HG02610 (cell line): ENCODE data around the gene PRSS21.

Experiments
- ATAC-seq: cut with Tn5 transposase; IDR thresholded peaks from one replicate; pipeline ENCODE4 v1.9.1; 2021; ENCODE audit warnings: mild to moderate bottlenecking, moderate library complexity; ENCODE audit not compliant: unreplicated experiment

Gene PRSS21

DNA sequence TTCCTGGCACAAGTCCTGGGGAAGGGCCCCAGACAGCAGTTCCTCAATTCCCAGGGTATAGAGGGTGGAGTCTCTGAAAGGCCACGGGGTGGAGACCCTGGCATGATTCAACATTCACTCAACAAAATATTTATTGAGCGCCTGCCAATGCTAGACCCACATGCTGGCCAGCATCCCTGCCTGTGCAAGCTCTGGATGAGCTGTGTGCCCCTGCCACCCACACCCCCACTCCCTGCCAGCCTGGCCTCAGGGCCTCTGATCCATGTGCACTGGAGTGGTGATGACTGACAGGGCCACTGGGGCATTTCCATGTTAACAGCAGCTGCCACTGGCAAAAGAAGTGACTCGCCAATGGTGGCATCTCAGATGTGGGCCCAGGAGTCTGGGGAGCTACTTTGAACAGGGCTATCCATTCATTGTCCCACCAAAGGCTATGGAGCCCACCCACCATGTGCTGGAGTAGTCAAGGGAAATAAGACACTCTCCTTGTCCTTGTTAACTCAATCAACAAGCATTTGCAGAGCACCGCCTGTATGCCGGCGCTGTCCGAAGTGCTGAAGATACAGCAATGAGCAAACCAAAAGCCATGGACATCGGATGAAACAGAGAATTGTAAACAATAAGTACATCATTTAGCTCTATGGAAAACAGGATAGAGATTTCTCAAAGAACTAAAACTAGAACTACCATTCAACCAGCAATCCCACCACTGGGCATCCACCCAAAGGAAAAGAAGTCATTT, 44.0 kb downstream of the PRSS21 start:
- ATAC-seq = no peak

DNA sequence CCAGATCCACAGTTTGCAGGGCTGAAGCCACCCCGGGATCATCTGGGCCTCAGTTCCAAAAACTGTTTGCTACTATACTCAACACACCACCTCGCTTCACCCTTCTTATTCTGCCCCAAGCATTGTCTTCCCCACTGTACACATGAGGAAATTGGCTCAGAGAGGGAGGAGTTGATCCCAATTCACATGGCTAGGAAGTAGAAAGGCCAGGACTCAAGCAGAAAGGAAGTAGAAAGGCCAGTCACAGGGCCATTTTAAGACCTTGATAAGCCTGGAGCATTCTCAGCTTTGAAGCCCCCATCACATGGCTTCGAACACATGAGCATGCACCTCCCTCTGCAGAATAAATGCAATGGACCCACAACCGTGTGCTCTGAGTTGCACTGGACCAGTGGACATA, 48.6 kb downstream of the PRSS21 start:
- no peak for ATAC-seq

DNA sequence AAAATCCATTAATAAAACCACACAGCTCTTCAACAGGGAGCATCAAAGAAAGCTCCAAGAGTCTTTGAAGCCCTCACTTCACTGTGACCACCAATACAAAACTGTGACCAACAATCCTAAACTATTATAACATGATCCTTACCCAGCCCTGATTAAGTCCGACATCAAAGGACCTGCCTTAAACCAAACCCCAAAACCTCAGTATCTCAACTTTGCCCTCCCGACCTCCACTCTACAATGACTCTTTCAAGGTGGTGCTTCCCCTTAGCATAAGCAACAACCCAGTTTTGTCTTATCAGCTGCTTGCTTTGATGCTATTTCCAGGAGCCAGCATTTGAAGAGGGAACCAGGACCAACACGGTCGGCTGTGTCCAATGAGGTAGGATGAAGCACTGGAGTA, 49.4 kb downstream of the PRSS21 start:
- ATAC-seq = no peak

DNA sequence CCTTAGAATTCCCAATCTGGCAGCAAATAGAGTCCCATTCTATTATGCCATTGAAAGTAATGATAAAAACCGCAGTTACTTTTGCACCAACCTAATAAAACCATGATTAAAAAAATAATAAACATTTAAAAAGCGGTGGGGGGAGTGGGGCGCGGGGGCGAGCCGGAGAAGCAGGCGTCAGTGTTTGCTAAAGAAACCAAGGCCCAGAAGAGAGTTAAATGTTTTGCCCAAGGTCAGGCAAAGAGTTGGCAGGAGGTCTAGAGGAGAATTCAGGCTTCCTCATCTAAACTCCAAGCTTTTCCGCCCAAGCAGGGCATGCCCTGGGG, 50.6 kb downstream of the PRSS21 start:
- no peak for ATAC-seq

DNA sequence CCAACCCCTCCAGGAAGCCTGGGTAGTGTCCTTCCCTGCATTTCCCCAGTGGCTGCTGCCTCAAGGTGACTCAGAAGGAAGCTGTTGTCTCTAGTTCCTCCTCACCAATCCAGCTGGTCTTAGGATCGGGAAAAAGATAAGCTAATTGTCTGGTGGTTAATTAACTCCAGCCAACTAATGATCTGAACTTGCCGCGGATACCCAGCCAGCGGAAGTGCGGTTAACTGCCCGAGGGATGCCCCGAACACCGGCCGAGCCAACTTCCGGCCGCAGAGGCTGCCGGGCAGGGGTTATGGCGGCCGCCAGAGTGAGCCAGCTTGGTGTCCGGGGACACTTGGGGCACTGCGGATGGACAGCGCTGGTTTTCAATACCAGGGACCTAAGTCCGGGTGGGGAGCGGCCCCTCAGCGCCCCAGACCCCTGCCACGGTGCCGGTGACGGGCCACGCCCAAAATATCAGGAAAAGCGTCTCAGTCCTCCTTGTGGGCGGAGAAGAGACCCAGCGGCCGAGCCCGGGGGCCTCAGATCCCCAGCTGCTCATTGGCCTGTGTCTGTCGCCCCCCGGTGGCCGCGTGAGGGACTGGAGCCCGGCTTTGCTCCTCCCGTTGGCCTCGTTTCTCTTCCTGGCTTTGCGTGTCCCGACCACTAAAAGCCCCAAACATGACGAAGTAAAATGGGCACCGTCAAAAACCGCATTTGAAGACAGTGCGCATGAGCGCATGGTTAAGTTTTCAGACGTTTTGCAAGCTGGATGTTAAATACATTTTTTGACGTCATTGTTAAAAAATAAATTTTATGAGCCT, 51.2 kb downstream of the PRSS21 start:
- peak; percentile 78 for ATAC-seq
